MCF 10A (cell line): ENCODE measurements around the gene SGIP1. TPM values are rescaled to one million over a fixed set of nuclear protein-coding genes. Genes with fewer than 3 reads are reported as not detected.
"Not testable (repeated sequence)": the region's sequence is repeated elsewhere in the genome, so short reads cannot be mapped to it uniquely, and the experiment has no call there.

Source experiments
- BruUV-seq: library from RNA; stranded (reverse); fragments of 400-500 nt; replicated peaks from 2 replicates; lab custom pipeline; 2021; lab: Mats Ljungman, UMichigan
- CTCF ChIA-PET: fragments of 300-600 bp; sonication (Branson Sonifier 250); formaldehyde crosslinking; extraction: SDS; loops from one replicate; lab custom pipeline; 2021; ENCODE audit warnings: antibody characterized with exemption, inconsistent platforms; lab: Yijun Ruan, JAX
- POLR2A ChIA-PET: fragments of 300-600, 350-650 bp; sonication (Branson Sonifier 250); formaldehyde crosslinking; extraction: SDS; loops from one replicate; lab custom pipeline; 2020; ENCODE audit warnings: antibody characterized with exemption, inconsistent platforms; lab: Yijun Ruan, JAX
- DNase-seq: peaks from one replicate; pipeline ENCODE4 v3.0.0-alpha.2; 2018; ENCODE audit not compliant: unreplicated experiment
- H3K27ac Mint-ChIP-seq: one replicate; pipeline ENCODE4 v1.8.0; 2022; ENCODE audit warnings: mild to moderate bottlenecking, low read depth, mixed read lengths; ENCODE audit not compliant: unreplicated experiment
- H3K27me3 Mint-ChIP-seq: one replicate; pipeline ENCODE4 v1.8.0; 2022; ENCODE audit warnings: mixed read lengths; ENCODE audit not compliant: insufficient read depth, unreplicated experiment
- H3K36me3 Mint-ChIP-seq: one replicate; pipeline ENCODE4 v1.8.0; 2022; ENCODE audit warnings: mild to moderate bottlenecking, moderate library complexity, mixed read lengths; ENCODE audit not compliant: insufficient read depth, unreplicated experiment
- H3K4me1 Mint-ChIP-seq: one replicate; pipeline ENCODE4 v1.8.0; 2022; ENCODE audit warnings: mixed read lengths; ENCODE audit not compliant: insufficient read depth, unreplicated experiment
- H3K4me3 Mint-ChIP-seq: one replicate; pipeline ENCODE4 v1.8.0; 2022; ENCODE audit warnings: mild to moderate bottlenecking, moderate library complexity, mixed read lengths; ENCODE audit not compliant: unreplicated experiment
- H3K9me3 Mint-ChIP-seq: one replicate; pipeline ENCODE4 v1.8.0; 2022; ENCODE audit warnings: mixed read lengths; ENCODE audit not compliant: unreplicated experiment
- CTCF ChIP-seq: fragments of 200-600 bp; IDR thresholded peaks from one replicate; pipeline ENCODE4 v1.8.0; 2022; ENCODE audit warnings: antibody characterized with exemption, mild to moderate bottlenecking; ENCODE audit not compliant: unreplicated experiment
- intact Hi-C: fragments of 100-400 bp; cut with micrococcal nuclease; formaldehyde crosslinking; loops from 2 replicates; pipeline ENCODE4 v1.14.1; 2022
- total RNA-seq: library from RNA; stranded (reverse); gene quantifications from 2 replicates; pipeline ENCODE4 v1.2.3, GENCODE V29; 2022

SGIP1 gene
- total RNA-seq, 1 experiment from 2014 or later: not detected

DNA sequence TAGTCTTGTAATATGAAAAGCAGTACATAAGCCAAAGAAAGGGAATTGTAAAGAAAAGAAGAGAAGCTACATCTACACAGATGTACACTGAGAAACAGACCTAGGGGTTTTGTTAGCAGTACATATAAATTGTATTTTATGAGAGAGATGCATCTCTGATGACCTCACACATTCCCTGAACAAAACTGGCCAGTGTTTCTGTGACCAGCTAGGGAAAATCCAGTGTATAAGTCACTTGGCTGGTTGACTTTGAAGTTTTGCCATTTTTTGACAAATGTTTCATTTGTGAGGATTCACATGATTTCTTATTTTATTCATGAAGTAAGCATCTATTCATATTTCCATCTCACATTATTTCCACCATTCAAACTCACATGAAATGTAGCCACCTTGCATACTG, 190.0 kb downstream of the SGIP1 start:
- no peak overlapping the region for H3K27ac Mint-ChIP-seq
- peaks cover 9% of the 10 kb centered on the region for H3K9me3 Mint-ChIP-seq
- H3K27me3 Mint-ChIP-seq: no peaks in the 10 kb centered on the region
- H3K36me3 Mint-ChIP-seq: no peaks in the 10 kb centered on the region
- intact Hi-C loops: no loop called here
- no TSS peak for BruUV-seq
- H3K4me3 Mint-ChIP-seq: no peak overlapping the region
- POLR2A ChIA-PET: no interaction called here
- no peak for DNase-seq
- H3K4me1 Mint-ChIP-seq: peaks cover 12% of the 10 kb centered on the region
- no peak for TF ChIP-seq CTCF
- CTCF ChIA-PET: interaction anchor here (0.8 kb wide), 1 partner anchor 470 kb away, joined by 3 read pairs; no protein-coding TSS in a partner anchor

DNA sequence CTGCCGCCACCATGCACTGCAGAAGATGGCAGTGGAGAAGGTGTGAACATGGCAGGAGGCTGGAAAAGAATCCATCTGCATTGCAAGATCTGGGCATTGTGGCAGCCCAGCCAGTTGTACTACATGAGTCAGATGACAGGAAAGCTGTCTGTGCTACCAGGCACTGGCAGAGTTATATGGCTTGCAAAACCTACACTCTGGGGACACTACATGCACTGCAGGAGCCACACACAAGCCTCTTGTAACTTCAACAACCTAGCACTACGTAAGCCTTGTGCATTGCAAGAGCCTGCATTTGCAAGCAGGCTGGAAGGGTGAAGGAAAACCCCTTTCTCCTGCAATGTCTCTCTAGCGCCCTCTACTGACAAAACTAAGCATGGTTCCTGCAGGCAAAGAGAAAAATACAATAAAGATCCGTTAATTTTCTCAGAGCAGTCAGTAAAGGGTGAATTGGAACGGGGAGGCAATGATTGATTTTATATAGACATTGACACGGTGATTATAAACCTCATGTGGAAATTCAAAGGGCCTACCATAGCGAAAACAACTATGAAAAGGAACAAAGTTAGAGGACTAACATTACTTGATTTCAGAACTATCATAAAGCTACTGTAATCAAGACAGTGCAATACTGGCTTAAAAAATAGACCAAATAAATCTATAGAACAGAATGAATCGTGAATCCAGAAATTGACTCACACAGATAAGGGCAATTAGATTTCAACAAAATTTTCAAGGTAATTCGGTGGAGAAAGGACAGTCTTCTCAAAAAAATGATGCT, 192.1 kb downstream of the SGIP1 start:
- Mint-ChIP-seq H3K4me3 (no peak overlapping the region), H3K27me3 (no peaks in the 10 kb centered on the region), H3K36me3 (no peaks in the 10 kb centered on the region), H3K27ac (no peak overlapping the region), H3K9me3 (peaks cover 9% of the 10 kb centered on the region), H3K4me1 (peaks cover 16% of the 10 kb centered on the region)
- CTCF ChIA-PET: interaction anchor here (0.6 to 2.5 kb wide), 50 partner anchors 9 to 1362 kb away, joined by 3 to 20 read pairs (median 4); no protein-coding TSS in a partner anchor
- DNase-seq: peak; percentile 78
- POLR2A ChIA-PET: interaction anchor here (1.2 kb wide), 1 partner anchor 270 kb away, joined by 3 read pairs; no protein-coding TSS in a partner anchor
- intact Hi-C loops: loop anchor here (1.0 to 5.0 kb wide), 5 partner anchors 204 to 767 kb away; no protein-coding TSS in a partner anchor
- no TSS peak for BruUV-seq
- peak; percentile 88 for TF ChIP-seq CTCF

DNA sequence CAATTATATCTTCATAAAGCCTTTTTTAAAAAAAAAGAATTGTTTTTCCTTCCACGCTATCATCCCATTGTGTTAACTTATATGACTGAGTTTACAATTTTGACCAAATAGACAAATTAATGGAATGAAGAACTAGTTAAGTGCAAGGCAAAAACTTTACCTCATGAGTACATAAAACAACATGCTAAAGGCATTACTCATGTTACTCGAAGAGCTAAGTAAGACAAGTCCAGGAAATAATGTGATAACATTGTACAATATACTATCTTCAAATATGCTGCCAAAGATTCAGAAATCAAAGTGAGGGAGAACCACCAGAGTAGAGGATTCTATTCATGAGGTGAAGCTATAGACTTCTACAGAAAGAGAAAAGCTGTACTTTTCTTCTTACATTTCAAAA, 194.1 kb downstream of the SGIP1 start:
- no peak for TF ChIP-seq CTCF
- no TSS peak for BruUV-seq
- intact Hi-C loops: loop anchor here (5.0 kb wide), 2 partner anchors 206 to 226 kb away; no protein-coding TSS in a partner anchor
- Mint-ChIP-seq H3K27ac (peak overlapping the region; percentile 52), H3K4me1 (peaks cover 16% of the 10 kb centered on the region), H3K4me3 (no peak overlapping the region), H3K27me3 (no peaks in the 10 kb centered on the region), H3K9me3 (no peaks in the 10 kb centered on the region), H3K36me3 (no peaks in the 10 kb centered on the region)
- CTCF ChIA-PET: interaction anchor here (0.9 kb wide), 2 partner anchors 282 to 332 kb away, joined by 3 to 6 read pairs; no protein-coding TSS in a partner anchor
- POLR2A ChIA-PET: interaction anchor here (0.7 kb wide), 1 partner anchor 212 kb away, joined by 3 read pairs; no protein-coding TSS in a partner anchor
- DNase-seq: no peak

- Mint-ChIP-seq H3K27ac (peak overlapping the region; percentile 52), H3K4me1 (peaks cover 16% of the 10 kb centered on the region)
- H3K36me3 Mint-ChIP-seq, H3K9me3 Mint-ChIP-seq, DNase-seq, H3K27me3 Mint-ChIP-seq, BruUV-seq, H3K4me3 Mint-ChIP-seq: not testable (repeated sequence)
- ChIA-PET POLR2A (interaction anchor here (0.7 kb wide), 1 partner anchor 213 kb away, joined by 3 read pairs; no protein-coding TSS in a partner anchor), CTCF (interaction anchor here (0.9 to 1.0 kb wide), 3 partner anchors 12 to 333 kb away, joined by 3 to 6 read pairs (median 3); no protein-coding TSS in a partner anchor)
- intact Hi-C loops: loop anchor here (5.0 kb wide), 2 partner anchors 206 to 226 kb away; no protein-coding TSS in a partner anchor
Observed at GRCh38 chr1:66728716-66729115, 194.8 kb downstream of the SGIP1 start.
